22Rv1 (cell line): Measurements from ENCODE around the gene RUNX3.

Source experiments
- ZFX ChIP-seq: fragments of 450-650 bp; IDR thresholded peaks from 2 replicates; pipeline ENCODE4 v1.6.1; 2017; ENCODE audit warnings: antibody characterized with exemption, borderline replicate concordance
- TF ChIP-seq, protein P1 (sequence below): fragments of 450-650 bp; IDR thresholded peaks from 2 replicates; pipeline ENCODE4 v1.5.1; 2017; ENCODE audit warnings: mild to moderate bottlenecking

- TF ChIP-seq, protein P1, sequence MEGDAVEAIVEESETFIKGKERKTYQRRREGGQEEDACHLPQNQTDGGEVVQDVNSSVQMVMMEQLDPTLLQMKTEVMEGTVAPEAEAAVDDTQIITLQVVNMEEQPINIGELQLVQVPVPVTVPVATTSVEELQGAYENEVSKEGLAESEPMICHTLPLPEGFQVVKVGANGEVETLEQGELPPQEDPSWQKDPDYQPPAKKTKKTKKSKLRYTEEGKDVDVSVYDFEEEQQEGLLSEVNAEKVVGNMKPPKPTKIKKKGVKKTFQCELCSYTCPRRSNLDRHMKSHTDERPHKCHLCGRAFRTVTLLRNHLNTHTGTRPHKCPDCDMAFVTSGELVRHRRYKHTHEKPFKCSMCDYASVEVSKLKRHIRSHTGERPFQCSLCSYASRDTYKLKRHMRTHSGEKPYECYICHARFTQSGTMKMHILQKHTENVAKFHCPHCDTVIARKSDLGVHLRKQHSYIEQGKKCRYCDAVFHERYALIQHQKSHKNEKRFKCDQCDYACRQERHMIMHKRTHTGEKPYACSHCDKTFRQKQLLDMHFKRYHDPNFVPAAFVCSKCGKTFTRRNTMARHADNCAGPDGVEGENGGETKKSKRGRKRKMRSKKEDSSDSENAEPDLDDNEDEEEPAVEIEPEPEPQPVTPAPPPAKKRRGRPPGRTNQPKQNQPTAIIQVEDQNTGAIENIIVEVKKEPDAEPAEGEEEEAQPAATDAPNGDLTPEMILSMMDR: no peak
- no peak for TF ChIP-seq ZFX
These were observed 54.8 kb downstream of the RUNX3 start for GRCh38 chr1:24875257-24875656.
